Sigmoid colon (tissue), 7 donors: ENCODE data around the gene PFKP. TPM values are rescaled to one million over a fixed set of nuclear protein-coding genes. Genes with fewer than 3 reads are reported as not detected.
A peak's percentile ranks its signal among the peaks of the same experiment; 100 is the strongest.

Source experiments
- DNase-seq: peaks from one replicate; pipeline ENCODE4 v3.0.0-alpha.2; 2019
- H3K27ac ChIP-seq, 4 donors: fragments of 200-600 bp; sonication (generic); one replicate each; pipeline ENCODE4 v1.5.1; 2016 to 2019; ENCODE audit warnings: mild to moderate bottlenecking in 1 of 4
- H3K27me3 ChIP-seq, 3 donors: fragments of 200-600 bp; sonication (generic); one replicate each; pipeline ENCODE4 v1.5.1; 2019; ENCODE audit warnings: mild to moderate bottlenecking in 1 of 3
- H3K36me3 ChIP-seq, 4 donors: fragments of 200-600 bp; sonication (generic); one replicate each; pipeline ENCODE4 v1.5.1; 2016 to 2019
- H3K4me1 ChIP-seq, 4 donors: fragments of 200-600 bp; sonication (generic); one replicate each; pipeline ENCODE4 v1.5.1; 2017 to 2019
- H3K4me3 ChIP-seq, 4 donors: fragments of 200-600 bp; sonication (generic); one replicate each; pipeline ENCODE4 v1.5.1; 2017 to 2019; ENCODE audit warnings: mild to moderate bottlenecking in 2 of 4, moderate library complexity in 1 of 4
- H3K9me3 ChIP-seq, 4 donors: fragments of 200-600 bp in 3 of 4; sonication (generic) in 3 of 4; one replicate each; pipeline versions ENCODE4 v1.5.1 to v1.6.1; 2013 to 2019
- EP300 ChIP-seq, 4 donors: sonication (generic); formaldehyde crosslinking; IDR thresholded peaks; one replicate each; pipeline ENCODE4 v1.6.1; 2017; ENCODE audit warnings: antibody characterized with exemption in 4 of 4
- POLR2A ChIP-seq, 2 donors: fragments of 450-650 bp; IDR thresholded peaks; one replicate each; pipeline ENCODE4 v1.6.1; 2016; ENCODE audit warnings: antibody characterized with exemption in 2 of 2, mild to moderate bottlenecking in 2 of 2, moderate library complexity in 2 of 2
- POLR2AphosphoS5 ChIP-seq, 4 donors: sonication (generic); formaldehyde crosslinking; IDR thresholded peaks; one replicate each; pipeline ENCODE4 v1.6.1; 2017; ENCODE audit warnings: antibody characterized with exemption in 4 of 4
- WGBS, 2 donors: extraction: QIAGEN DNeasy Blood & Tissue Kit; methylation state at CpG; one replicate each; pipeline ENCODE4 v1.1.7; 2013; 5-methylcytosine and 5-hydroxymethylcytosine counted together
- intact Hi-C: fragments of 100-400 bp; cut with DNase I; formaldehyde crosslinking; loops from one replicate; pipeline ENCODE4 v1.15.1; 2023
- polyA plus RNA-seq, 3 donors: library from polyadenylated mRNA; stranded (reverse); fragments of 200-250 nt; gene quantifications; one replicate each; pipeline ENCODE4 v1.2.3, GENCODE V29; 2013
- total RNA-seq, 4 donors: library from RNA; depleted of rRNA; stranded (reverse); fragments of >200 nt; gene quantifications; one replicate each; pipeline ENCODE4 v1.1.0, GENCODE V29; 2016
- TF ChIP-seq, protein P1 (sequence below), 4 experiments: fragments of 450-650 bp in 3 of 4; fragments of 200-600 bp in 1 of 4; IDR thresholded peaks; one replicate each; pipeline ENCODE4 v1.5.1; 2016 to 2019; ENCODE audit warnings: antibody characterized with exemption in 4 of 4, mild to moderate bottlenecking in 3 of 4, moderate library complexity in 2 of 4
- donor health status: healthy with polysubstance abuse.
- donor health status: Bipolar disorder and iron deficiency.
- donor health status: healthy.

Gene PFKP
- total and polyA plus RNA-seq, 7 donors: 26.4 to 105 (median 46.0) TPM

- H3K4me3 ChIP-seq: no peak overlapping the region
- intact Hi-C loops: loop anchor here (2.0 kb wide), 1 partner anchor 115 kb away; no protein-coding TSS in a partner anchor
- 19 to 25% methylated on average over 16 of the region's 16 CpGs for WGBS, 2 donors
- H3K9me3 ChIP-seq: no peaks in the 10 kb centered on the region
- H3K27ac ChIP-seq: peak overlapping the region; percentile 58 to 93 (median 72)
- no peaks in the 10 kb centered on the region for H3K27me3 ChIP-seq
- H3K36me3 ChIP-seq: no peaks in the 10 kb centered on the region
- TF ChIP-seq POLR2AphosphoS5 (IDR thresholded peaks at IDR 0.05) (no peak), EP300 (IDR thresholded peaks at IDR 0.05) (no peak), POLR2A (IDR thresholded peaks at IDR 0.05) (no peak)
- TF ChIP-seq, protein P1, sequence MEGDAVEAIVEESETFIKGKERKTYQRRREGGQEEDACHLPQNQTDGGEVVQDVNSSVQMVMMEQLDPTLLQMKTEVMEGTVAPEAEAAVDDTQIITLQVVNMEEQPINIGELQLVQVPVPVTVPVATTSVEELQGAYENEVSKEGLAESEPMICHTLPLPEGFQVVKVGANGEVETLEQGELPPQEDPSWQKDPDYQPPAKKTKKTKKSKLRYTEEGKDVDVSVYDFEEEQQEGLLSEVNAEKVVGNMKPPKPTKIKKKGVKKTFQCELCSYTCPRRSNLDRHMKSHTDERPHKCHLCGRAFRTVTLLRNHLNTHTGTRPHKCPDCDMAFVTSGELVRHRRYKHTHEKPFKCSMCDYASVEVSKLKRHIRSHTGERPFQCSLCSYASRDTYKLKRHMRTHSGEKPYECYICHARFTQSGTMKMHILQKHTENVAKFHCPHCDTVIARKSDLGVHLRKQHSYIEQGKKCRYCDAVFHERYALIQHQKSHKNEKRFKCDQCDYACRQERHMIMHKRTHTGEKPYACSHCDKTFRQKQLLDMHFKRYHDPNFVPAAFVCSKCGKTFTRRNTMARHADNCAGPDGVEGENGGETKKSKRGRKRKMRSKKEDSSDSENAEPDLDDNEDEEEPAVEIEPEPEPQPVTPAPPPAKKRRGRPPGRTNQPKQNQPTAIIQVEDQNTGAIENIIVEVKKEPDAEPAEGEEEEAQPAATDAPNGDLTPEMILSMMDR (IDR thresholded peaks at IDR 0.05): peak; percentile 40 to 74 (median 60)
- DNase-seq: peak; percentile 77
- H3K4me1 ChIP-seq: peaks cover 0 to 40% (median 35%) of the 10 kb centered on the region in 4 donors
Measured at GRCh38 chr10:3043512-3044368, 23.6 kb upstream of the PFKP start.

- Histone ChIP-seq H3K4me1 (peaks cover 0 to 43% (median 38%) of the 10 kb centered on the region in 4 donors), H3K4me3 (no peak overlapping the region), H3K36me3 (no peaks in the 10 kb centered on the region), H3K9me3 (no peaks in the 10 kb centered on the region), H3K27ac (peak overlapping the region; percentile 79 to 93 (median 82)), H3K27me3 (no peaks in the 10 kb centered on the region)
- intact Hi-C loops: no loop called here
- DNase-seq: peak; percentile 76
- 44 to 45% methylated on average over 11 of the region's 11 CpGs for WGBS, 2 donors
- TF ChIP-seq EP300 (IDR thresholded peaks at IDR 0.05) (no peak), POLR2A (IDR thresholded peaks at IDR 0.05) (no peak), POLR2AphosphoS5 (IDR thresholded peaks at IDR 0.05) (peak in 2 of 4 donors; percentile 45 to 72)
- TF ChIP-seq, protein P1 (IDR thresholded peaks at IDR 0.05): peak in 2 of 4 experiments; percentile 5 to 24
Measured at GRCh38 chr10:3045471-3046209, 21.7 kb upstream of the PFKP start.

GRCh38 chr10:3046210-3046779, 21.1 kb upstream of the PFKP start:
- WGBS, 2 donors: 45 to 64% methylated on average over 6 of the region's 6 CpGs
- peaks cover 0 to 43% (median 38%) of the 10 kb centered on the region in 4 donors for H3K4me1 ChIP-seq
- TF ChIP-seq EP300 (IDR thresholded peaks at IDR 0.05): no peak
- no peak for TF ChIP-seq POLR2A (IDR thresholded peaks at IDR 0.05)
- TF ChIP-seq, protein P1 (IDR thresholded peaks at IDR 0.05): no peak
- no peak for TF ChIP-seq POLR2AphosphoS5 (IDR thresholded peaks at IDR 0.05)

GRCh38 chr10:3046981-3047547, 20.3 kb upstream of the PFKP start:
- Histone ChIP-seq H3K27me3 (no peaks in the 10 kb centered on the region), H3K4me1 (peaks cover 0 to 43% (median 38%) of the 10 kb centered on the region in 4 donors), H3K27ac (peak overlapping the region; percentile 79 to 93 (median 82)), H3K9me3 (no peaks in the 10 kb centered on the region), H3K4me3 (no peak overlapping the region), H3K36me3 (no peaks in the 10 kb centered on the region)
- intact Hi-C loops: no loop called here
- DNase-seq: no peak
- TF ChIP-seq EP300 (IDR thresholded peaks at IDR 0.05): no peak
- TF ChIP-seq POLR2A (IDR thresholded peaks at IDR 0.05): no peak
- TF ChIP-seq, protein P1 (IDR thresholded peaks at IDR 0.05): no peak
- TF ChIP-seq POLR2AphosphoS5 (IDR thresholded peaks at IDR 0.05): no peak
- 48 to 59% methylated on average over 8 of the region's 8 CpGs for WGBS, 2 donors

More at GRCh38 chr10:3046210-3046779, 21.1 kb upstream of the PFKP start:
- H3K4me3 ChIP-seq: no peak overlapping the region
- no peaks in the 10 kb centered on the region for H3K27me3 ChIP-seq
- H3K9me3 ChIP-seq: no peaks in the 10 kb centered on the region
- no peak for DNase-seq
- intact Hi-C loops: no loop called here
- H3K36me3 ChIP-seq: no peaks in the 10 kb centered on the region
- peak overlapping the region; percentile 79 to 93 (median 82) for H3K27ac ChIP-seq
